ENCODE data around the gene KLK3. TPM values are rescaled to one million over a fixed set of nuclear protein-coding genes. Genes with fewer than 3 reads are reported as not detected.

The KLK3 gene
- total RNA-seq, 1 experiment from 2014 or later, result not detected

DNA sequence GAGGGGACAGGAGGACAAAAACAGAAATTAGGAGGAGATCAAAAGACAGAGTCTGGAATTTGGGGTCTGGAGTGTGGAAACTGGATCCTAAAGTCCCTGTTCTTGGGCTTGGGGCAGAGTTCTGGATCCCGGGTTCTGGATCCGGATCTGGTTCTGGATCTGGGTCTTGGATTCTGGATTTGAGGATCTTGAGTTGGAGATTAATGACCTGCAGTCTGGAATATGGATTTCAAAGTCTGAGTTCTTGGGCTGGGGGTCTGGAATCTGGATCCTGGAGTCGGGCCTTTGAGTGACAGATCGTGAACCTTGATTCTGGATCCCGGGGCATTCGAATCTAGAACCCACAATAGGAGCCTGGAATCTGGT lies 20.9 kb upstream of the KLK3 start:
- Histone ChIP-seq H3K4me1 (ENCODE audit: control insufficient read depth, insufficient read depth, low read length) (no peaks in the 10 kb centered on the region), H3K36me3 (ENCODE audit: control insufficient read depth, insufficient read depth, low read length) (no peaks in the 10 kb centered on the region), H3K27me3 (ENCODE audit: control insufficient read depth, insufficient read depth, low read length) (no peaks in the 10 kb centered on the region), H3K27ac (ENCODE audit: low read length) (no peak overlapping the region), H3K4me3 (ENCODE audit: low read depth in 2 of 2, low read length in 2 of 2) (no peak overlapping the region), H3K9me3 (ENCODE audit: control insufficient read depth, insufficient read depth, low read depth, low read length) (no peaks in the 10 kb centered on the region)
- intact Hi-C loops (cut with micrococcal nuclease; ENCODE audit: unreplicated experiment), result no loop called here
- DNase-seq (ENCODE audit: low read depth, low spot score) (no peak), ATAC-seq (no peak)
- TF ChIP-seq SIN3A (IDR thresholded peaks at IDR 0.05; ENCODE audit: borderline replicate concordance, insufficient read depth, low read depth, low read length) (no peak), TCF7L2 (IDR thresholded peaks at IDR 0.05; ENCODE audit: low read depth, low read length) (no peak), POLR2AphosphoS5 (IDR thresholded peaks at IDR 0.05; ENCODE audit: low read depth, low read length) (no peak)
- TF ChIP-seq, protein P1, sequence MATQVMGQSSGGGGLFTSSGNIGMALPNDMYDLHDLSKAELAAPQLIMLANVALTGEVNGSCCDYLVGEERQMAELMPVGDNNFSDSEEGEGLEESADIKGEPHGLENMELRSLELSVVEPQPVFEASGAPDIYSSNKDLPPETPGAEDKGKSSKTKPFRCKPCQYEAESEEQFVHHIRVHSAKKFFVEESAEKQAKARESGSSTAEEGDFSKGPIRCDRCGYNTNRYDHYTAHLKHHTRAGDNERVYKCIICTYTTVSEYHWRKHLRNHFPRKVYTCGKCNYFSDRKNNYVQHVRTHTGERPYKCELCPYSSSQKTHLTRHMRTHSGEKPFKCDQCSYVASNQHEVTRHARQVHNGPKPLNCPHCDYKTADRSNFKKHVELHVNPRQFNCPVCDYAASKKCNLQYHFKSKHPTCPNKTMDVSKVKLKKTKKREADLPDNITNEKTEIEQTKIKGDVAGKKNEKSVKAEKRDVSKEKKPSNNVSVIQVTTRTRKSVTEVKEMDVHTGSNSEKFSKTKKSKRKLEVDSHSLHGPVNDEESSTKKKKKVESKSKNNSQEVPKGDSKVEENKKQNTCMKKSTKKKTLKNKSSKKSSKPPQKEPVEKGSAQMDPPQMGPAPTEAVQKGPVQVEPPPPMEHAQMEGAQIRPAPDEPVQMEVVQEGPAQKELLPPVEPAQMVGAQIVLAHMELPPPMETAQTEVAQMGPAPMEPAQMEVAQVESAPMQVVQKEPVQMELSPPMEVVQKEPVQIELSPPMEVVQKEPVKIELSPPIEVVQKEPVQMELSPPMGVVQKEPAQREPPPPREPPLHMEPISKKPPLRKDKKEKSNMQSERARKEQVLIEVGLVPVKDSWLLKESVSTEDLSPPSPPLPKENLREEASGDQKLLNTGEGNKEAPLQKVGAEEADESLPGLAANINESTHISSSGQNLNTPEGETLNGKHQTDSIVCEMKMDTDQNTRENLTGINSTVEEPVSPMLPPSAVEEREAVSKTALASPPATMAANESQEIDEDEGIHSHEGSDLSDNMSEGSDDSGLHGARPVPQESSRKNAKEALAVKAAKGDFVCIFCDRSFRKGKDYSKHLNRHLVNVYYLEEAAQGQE (IDR thresholded peaks at IDR 0.05; ENCODE audit: insufficient read depth in 1 of 2, low read depth in 2 of 2, low read length in 1 of 2), result no peak
- TF ChIP-seq, protein P2, sequence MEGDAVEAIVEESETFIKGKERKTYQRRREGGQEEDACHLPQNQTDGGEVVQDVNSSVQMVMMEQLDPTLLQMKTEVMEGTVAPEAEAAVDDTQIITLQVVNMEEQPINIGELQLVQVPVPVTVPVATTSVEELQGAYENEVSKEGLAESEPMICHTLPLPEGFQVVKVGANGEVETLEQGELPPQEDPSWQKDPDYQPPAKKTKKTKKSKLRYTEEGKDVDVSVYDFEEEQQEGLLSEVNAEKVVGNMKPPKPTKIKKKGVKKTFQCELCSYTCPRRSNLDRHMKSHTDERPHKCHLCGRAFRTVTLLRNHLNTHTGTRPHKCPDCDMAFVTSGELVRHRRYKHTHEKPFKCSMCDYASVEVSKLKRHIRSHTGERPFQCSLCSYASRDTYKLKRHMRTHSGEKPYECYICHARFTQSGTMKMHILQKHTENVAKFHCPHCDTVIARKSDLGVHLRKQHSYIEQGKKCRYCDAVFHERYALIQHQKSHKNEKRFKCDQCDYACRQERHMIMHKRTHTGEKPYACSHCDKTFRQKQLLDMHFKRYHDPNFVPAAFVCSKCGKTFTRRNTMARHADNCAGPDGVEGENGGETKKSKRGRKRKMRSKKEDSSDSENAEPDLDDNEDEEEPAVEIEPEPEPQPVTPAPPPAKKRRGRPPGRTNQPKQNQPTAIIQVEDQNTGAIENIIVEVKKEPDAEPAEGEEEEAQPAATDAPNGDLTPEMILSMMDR (IDR thresholded peaks at IDR 0.05), result no peak
- no TSS peak for BruUV-seq (replicated peaks)
- ChIA-PET CTCF (no interaction called here), POLR2A (no interaction called here)
- in situ Hi-C loops (cut with HindIII; ENCODE audit: low pct_unique_long_range_greater_than_20kb, low sequenced_read_pairs), result no loop called here

DNA sequence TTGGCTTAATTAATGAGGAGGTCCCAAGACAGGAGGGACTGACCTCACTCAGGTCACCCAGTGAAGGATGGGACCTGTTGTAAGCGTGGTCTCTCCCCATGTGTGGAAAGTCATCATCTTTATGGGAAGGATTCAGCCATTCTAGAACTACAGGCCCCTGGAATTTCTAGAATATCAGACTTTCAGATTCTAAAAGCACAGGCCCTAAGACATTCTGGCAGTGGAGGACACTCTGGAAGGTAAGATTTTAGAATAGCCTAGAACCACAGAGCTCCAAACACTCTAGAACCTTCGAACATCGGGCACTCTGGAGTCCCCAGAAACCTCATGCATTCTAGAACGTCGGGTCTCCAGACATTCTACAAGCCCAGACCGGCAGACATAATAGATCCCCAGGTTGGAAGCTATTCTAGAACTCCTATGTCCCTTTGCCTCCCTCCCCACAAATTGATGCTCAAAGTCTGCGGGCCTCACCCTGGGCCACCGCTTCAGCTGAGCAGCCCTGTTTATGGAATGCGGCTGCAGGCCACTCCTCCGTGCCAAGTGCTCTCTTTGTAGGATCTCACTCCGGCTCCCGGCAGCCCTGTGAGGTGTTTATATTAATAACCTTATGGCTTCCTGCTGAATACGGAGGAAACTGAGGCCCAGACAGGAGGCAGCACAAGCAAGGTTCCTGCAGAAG lies 19.5 kb upstream of the KLK3 start:
- TF ChIP-seq, protein P2 (IDR thresholded peaks at IDR 0.05), result no peak
- TF ChIP-seq, protein P1 (IDR thresholded peaks at IDR 0.05; ENCODE audit: insufficient read depth in 1 of 2, low read depth in 2 of 2, low read length in 1 of 2), result no peak
- TF ChIP-seq SIN3A (IDR thresholded peaks at IDR 0.05; ENCODE audit: borderline replicate concordance, insufficient read depth, low read depth, low read length) (no peak), POLR2AphosphoS5 (IDR thresholded peaks at IDR 0.05; ENCODE audit: low read depth, low read length) (no peak), TCF7L2 (IDR thresholded peaks at IDR 0.05; ENCODE audit: low read depth, low read length) (no peak)
- no peaks in the 10 kb centered on the region for H3K9me3 ChIP-seq (ENCODE audit: control insufficient read depth, insufficient read depth, low read depth, low read length)
- no TSS peak for BruUV-seq (replicated peaks)
- intact Hi-C loops (cut with micrococcal nuclease; ENCODE audit: unreplicated experiment) (no loop called here), in situ Hi-C loops (cut with HindIII; ENCODE audit: low pct_unique_long_range_greater_than_20kb, low sequenced_read_pairs) (no loop called here)
- no peaks in the 10 kb centered on the region for H3K36me3 ChIP-seq (ENCODE audit: control insufficient read depth, insufficient read depth, low read length)
- H3K4me1 ChIP-seq (ENCODE audit: control insufficient read depth, insufficient read depth, low read length), result no peaks in the 10 kb centered on the region
- POLR2A ChIA-PET, result no interaction called here
- no peaks in the 10 kb centered on the region for H3K27me3 ChIP-seq (ENCODE audit: control insufficient read depth, insufficient read depth, low read length)
- H3K4me3 ChIP-seq (ENCODE audit: low read depth in 2 of 2, low read length in 2 of 2), result peak overlapping the region; percentile 51 to 63
- ATAC-seq, result peak; percentile 52
- no peak overlapping the region for H3K27ac ChIP-seq (ENCODE audit: low read length)
- DNase-seq (ENCODE audit: low read depth, low spot score), result no peak
- CTCF ChIA-PET, result no interaction called here
